ENCODE data around the gene SLC18A3.

DNA sequence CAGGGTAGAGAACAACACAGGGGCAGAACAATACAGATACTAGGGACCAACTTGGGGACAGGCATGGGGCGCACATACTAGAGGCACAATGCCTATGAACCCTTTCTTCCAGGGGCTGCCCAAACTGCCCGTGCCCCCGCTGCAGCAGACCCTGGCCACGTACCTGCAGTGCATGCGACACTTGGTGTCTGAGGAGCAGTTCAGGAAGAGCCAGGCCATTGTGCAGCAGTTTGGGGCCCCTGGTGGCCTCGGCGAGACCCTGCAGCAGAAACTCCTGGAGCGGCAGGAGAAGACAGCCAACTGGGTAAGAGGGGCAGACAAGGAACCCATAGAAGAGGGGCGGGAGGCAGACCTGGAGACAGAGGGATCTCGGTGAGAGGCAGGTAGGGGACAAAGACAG, 9.5 kb downstream of the SLC18A3 start:
- TF ChIP-seq, protein P1, sequence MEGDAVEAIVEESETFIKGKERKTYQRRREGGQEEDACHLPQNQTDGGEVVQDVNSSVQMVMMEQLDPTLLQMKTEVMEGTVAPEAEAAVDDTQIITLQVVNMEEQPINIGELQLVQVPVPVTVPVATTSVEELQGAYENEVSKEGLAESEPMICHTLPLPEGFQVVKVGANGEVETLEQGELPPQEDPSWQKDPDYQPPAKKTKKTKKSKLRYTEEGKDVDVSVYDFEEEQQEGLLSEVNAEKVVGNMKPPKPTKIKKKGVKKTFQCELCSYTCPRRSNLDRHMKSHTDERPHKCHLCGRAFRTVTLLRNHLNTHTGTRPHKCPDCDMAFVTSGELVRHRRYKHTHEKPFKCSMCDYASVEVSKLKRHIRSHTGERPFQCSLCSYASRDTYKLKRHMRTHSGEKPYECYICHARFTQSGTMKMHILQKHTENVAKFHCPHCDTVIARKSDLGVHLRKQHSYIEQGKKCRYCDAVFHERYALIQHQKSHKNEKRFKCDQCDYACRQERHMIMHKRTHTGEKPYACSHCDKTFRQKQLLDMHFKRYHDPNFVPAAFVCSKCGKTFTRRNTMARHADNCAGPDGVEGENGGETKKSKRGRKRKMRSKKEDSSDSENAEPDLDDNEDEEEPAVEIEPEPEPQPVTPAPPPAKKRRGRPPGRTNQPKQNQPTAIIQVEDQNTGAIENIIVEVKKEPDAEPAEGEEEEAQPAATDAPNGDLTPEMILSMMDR (IDR thresholded peaks at IDR 0.05) = no peak
- TF ChIP-seq POLR2AphosphoS5 (IDR thresholded peaks at IDR 0.05) = no peak

All from transverse colon (tissue), 4 donors.